H1 (cell line): Measurements from ENCODE around the gene TCEA3. TPM values are rescaled to one million over a fixed set of nuclear protein-coding genes. Genes with fewer than 3 reads are reported as not detected.

Experiments used
- CTCF ChIA-PET: fragments of 300-600 bp; sonication (Branson Sonifier 250); formaldehyde crosslinking; loops from one replicate; lab custom pipeline; 2021; ENCODE audit not compliant: partially characterized antibody; lab: Charles Lee
- POLR2A ChIA-PET: fragments of 300-600 bp; sonication (Branson Sonifier 250); formaldehyde crosslinking; loops from one replicate; lab custom pipeline; 2021; ENCODE audit warnings: inconsistent platforms; ENCODE audit not compliant: partially characterized antibody; lab: Charles Lee
- DNase-seq, 2 experiments: peaks; one replicate each; pipeline versions ENCODE4 v3.0.0 to v3.0.0-alpha.2; 2010 to 2022; ENCODE audit warnings: low spot score in 2 of 2, low read depth in 1 of 2, mixed read lengths in 1 of 2
- FAIRE-seq: peaks from 2 replicates; lab custom pipeline; 2011; peaks lifted over from hg19 to GRCh38; lab: Jason Lieb, UNC
- H2AFZ ChIP-seq: 2 replicates; pipeline ENCODE4 v1.8.1; 2012; ENCODE audit warnings: low read length, inconsistent platforms
- H2AK5ac ChIP-seq: 2 replicates; pipeline ENCODE4 v1.6.1; 2013; ENCODE audit warnings: low read depth, low read length
- H2BK120ac ChIP-seq: replicated peaks from 2 replicates; pipeline ENCODE3; 2013; ENCODE audit warnings: low read depth, low read length, inconsistent platforms
- H2BK12ac ChIP-seq: 2 replicates; pipeline ENCODE4 v1.6.1; 2013; ENCODE audit warnings: low read depth, low read length
- H2BK15ac ChIP-seq: 2 replicates; pipeline ENCODE4 v1.6.1; 2013; ENCODE audit warnings: low read length
- H2BK20ac ChIP-seq: 2 replicates; pipeline ENCODE4 v1.6.1; 2013; ENCODE audit warnings: low read length
- H2BK5ac ChIP-seq: 2 replicates; pipeline ENCODE4 v1.6.1; 2013; ENCODE audit warnings: low read depth, low read length
- H3K14ac ChIP-seq: 2 replicates; pipeline ENCODE4 v1.6.1; 2013; ENCODE audit warnings: inconsistent platforms; ENCODE audit not compliant: insufficient read length
- H3K18ac ChIP-seq: 2 replicates; pipeline ENCODE4 v1.6.1; 2013; ENCODE audit warnings: low read length; ENCODE audit errors: extremely low read depth
- H3K23ac ChIP-seq: 2 replicates; pipeline ENCODE4 v1.6.1; 2013; ENCODE audit warnings: inconsistent platforms; ENCODE audit not compliant: insufficient read length
- H3K23me2 ChIP-seq: 2 replicates; pipeline ENCODE4 v1.6.1; 2013; ENCODE audit warnings: low read depth, low read length
- H3K27ac ChIP-seq: 2 replicates; pipeline ENCODE4 v1.6.1; 2011; ENCODE audit warnings: low read depth, low read length, inconsistent platforms
- H3K27me3 ChIP-seq, 4 experiments: replicated peaks in 1 of 4; 1 replicate in 1 of 4; 2 replicates in 3 of 4; pipeline versions ENCODE4 v1.6.1 to v1.8.1; 2011 to 2013; ENCODE audit warnings: low read length in 3 of 4, mild to moderate bottlenecking in 3 of 4, inconsistent platforms in 2 of 4, mixed read lengths in 2 of 4, moderate library complexity in 1 of 4; ENCODE audit not compliant: control insufficient read depth in 3 of 4, insufficient read depth in 3 of 4; ENCODE audit errors: extremely low read depth in 1 of 4
- H3K36me3 ChIP-seq, 4 experiments: 2 replicates each; pipeline versions ENCODE4 v1.6.1 to v1.8.1; 2011 to 2013; ENCODE audit warnings: mild to moderate bottlenecking in 4 of 4, low read length in 3 of 4, moderate library complexity in 2 of 4, control low read depth in 1 of 4, inconsistent platforms in 1 of 4; ENCODE audit not compliant: insufficient read depth in 4 of 4, control insufficient read depth in 2 of 4
- H3K4ac ChIP-seq: replicated peaks from 2 replicates; pipeline ENCODE3; 2013; ENCODE audit warnings: low read length, low read depth, mixed read lengths, inconsistent platforms; ENCODE audit not compliant: insufficient read length
- H3K4me1 ChIP-seq, 4 experiments: replicated peaks in 1 of 4; 1 replicate in 1 of 4; 2 replicates in 3 of 4; pipeline versions ENCODE4 v1.6.1 to v1.8.1; 2011 to 2013; ENCODE audit warnings: low read length in 3 of 4, inconsistent platforms in 2 of 4, mixed read lengths in 1 of 4; ENCODE audit not compliant: insufficient read depth in 4 of 4, control insufficient read depth in 3 of 4
- H3K4me2 ChIP-seq, 2 experiments: 2 replicates each; pipeline versions ENCODE4 v1.6.1 to v1.8.1; 2011 to 2013; ENCODE audit warnings: low read depth in 2 of 2, low read length in 2 of 2, control low read depth in 1 of 2, inconsistent platforms in 1 of 2, mild to moderate bottlenecking in 1 of 2; ENCODE audit not compliant: insufficient read depth in 1 of 2
- H3K4me3 ChIP-seq, 4 experiments: fragments of 200-600, 300-600 bp in 1 of 4; sonication (generic), shearing (Covaris generic), sonication (Bioruptor Twin) in 1 of 4; 2 replicates each; pipeline versions ENCODE4 v1.5.1 to v1.8.1; 2011 to 2016; ENCODE audit warnings: low read length in 4 of 4, low read depth in 3 of 4, control low read depth in 2 of 4, inconsistent platforms in 2 of 4, mild to moderate bottlenecking in 2 of 4, mixed read lengths in 1 of 4, moderate library complexity in 1 of 4; ENCODE audit not compliant: insufficient read depth in 2 of 4; ENCODE audit errors: extremely low read depth in 1 of 4
- H3K56ac ChIP-seq: replicated peaks from 2 replicates; pipeline ENCODE3; 2013; ENCODE audit warnings: low read depth, mild to moderate bottlenecking, mixed read lengths, low read length, inconsistent platforms; ENCODE audit not compliant: insufficient read length
- H3K79me1 ChIP-seq: 2 replicates; pipeline ENCODE4 v1.6.1; 2013; ENCODE audit warnings: low read depth, low read length, control low read depth
- H3K79me2 ChIP-seq, 2 experiments: 2 replicates each; pipeline versions ENCODE4 v1.6.1 to v1.8.1; 2012 to 2013; ENCODE audit warnings: low read length in 2 of 2, mild to moderate bottlenecking in 2 of 2, inconsistent platforms in 1 of 2; ENCODE audit not compliant: insufficient read depth in 2 of 2, control insufficient read depth in 1 of 2
- H3K9ac ChIP-seq, 4 experiments: replicated peaks in 1 of 4; 1 replicate in 1 of 4; 2 replicates in 3 of 4; pipeline versions ENCODE4 v1.6.1 to v1.8.1; 2011 to 2013; ENCODE audit warnings: low read depth in 3 of 4, low read length in 3 of 4, control low read depth in 2 of 4, mild to moderate bottlenecking in 2 of 4, moderate library complexity in 2 of 4, inconsistent platforms in 1 of 4; ENCODE audit errors: extremely low read depth in 1 of 4
- H3K9me3 ChIP-seq, 2 experiments: 2 replicates each; pipeline versions ENCODE4 v1.6.1 to v1.8.1; 2012 to 2013; ENCODE audit warnings: mild to moderate bottlenecking in 2 of 2, moderate library complexity in 2 of 2, control low read depth in 1 of 2, inconsistent platforms in 1 of 2, low read depth in 1 of 2, low read length in 1 of 2, mixed read lengths in 1 of 2; ENCODE audit not compliant: insufficient read depth in 2 of 2
- H4K20me1 ChIP-seq, 2 experiments: replicated peaks in 1 of 2; 2 replicates each; pipeline versions ENCODE3 to v1.8.1; 2011 to 2013; ENCODE audit warnings: inconsistent platforms in 2 of 2, low read length in 2 of 2, mild to moderate bottlenecking in 1 of 2; ENCODE audit not compliant: insufficient read depth in 2 of 2, control insufficient read depth in 1 of 2
- H4K5ac ChIP-seq: 2 replicates; pipeline ENCODE4 v1.6.1; 2013; ENCODE audit warnings: low read length, low read depth, mixed read lengths, inconsistent platforms; ENCODE audit not compliant: insufficient read length
- H4K8ac ChIP-seq: 2 replicates; pipeline ENCODE4 v1.8.0; 2013; ENCODE audit warnings: mild to moderate bottlenecking, moderate library complexity, low read length, inconsistent platforms; ENCODE audit not compliant: insufficient read depth; ENCODE audit errors: extremely low read depth
- H4K91ac ChIP-seq: replicated peaks from 2 replicates; pipeline ENCODE3; 2013; ENCODE audit warnings: low read length, mixed read lengths, inconsistent platforms; ENCODE audit not compliant: insufficient read length
- ASH2L ChIP-seq: fragments of 200-600, 300-600 bp; sonication (generic); IDR thresholded peaks from one replicate; pipeline ENCODE4 v1.7.1; 2017; ENCODE audit warnings: low read length
- BACH1 ChIP-seq: IDR thresholded peaks from 2 replicates; pipeline ENCODE4 v1.6.1; 2012; ENCODE audit warnings: low read length, improper control_type of control experiment
- BCL11A ChIP-seq, 2 experiments: IDR thresholded peaks; one replicate each; pipeline ENCODE4 v1.6.1; 2011; ENCODE audit warnings: low read depth in 2 of 2, low read length in 2 of 2, mild to moderate bottlenecking in 2 of 2
- BRCA1 ChIP-seq: IDR thresholded peaks from 2 replicates; pipeline ENCODE4 v1.6.1; 2012; ENCODE audit warnings: low read depth, low read length, improper control_type of control experiment
- CREB1 ChIP-seq: IDR thresholded peaks from 2 replicates; pipeline ENCODE4 v1.6.1; 2012; ENCODE audit warnings: inconsistent platforms
- EP300 ChIP-seq, 2 experiments: IDR thresholded peaks; 1 replicate in 1 of 2; 2 replicates in 1 of 2; pipeline ENCODE4 v1.6.1; 2011 to 2012; ENCODE audit warnings: low read depth in 2 of 2, low read length in 2 of 2, mild to moderate bottlenecking in 2 of 2, borderline replicate concordance in 1 of 2, inconsistent platforms in 1 of 2, moderate library complexity in 1 of 2
- JUN ChIP-seq: IDR thresholded peaks from 2 replicates; pipeline ENCODE4 v1.6.1; 2011; ENCODE audit warnings: low read depth, mild to moderate bottlenecking, improper control_type of control experiment, low read length
- MAFK ChIP-seq: IDR thresholded peaks from 2 replicates; pipeline ENCODE4 v1.6.1; 2012; ENCODE audit warnings: low read depth, mild to moderate bottlenecking, improper control_type of control experiment, low read length
- NRF1 ChIP-seq: IDR thresholded peaks from 2 replicates; pipeline ENCODE4 v1.6.1; 2011; ENCODE audit warnings: mild to moderate bottlenecking, low read depth, low read length, improper control_type of control experiment
- POLR2AphosphoS5 ChIP-seq: IDR thresholded peaks from 2 replicates; pipeline ENCODE4 v1.6.1; 2011; ENCODE audit warnings: low read depth, low read length
- RBBP5 ChIP-seq: IDR thresholded peaks from 2 replicates; pipeline ENCODE4 v1.7.1; 2012; ENCODE audit warnings: low read depth, mild to moderate bottlenecking, inconsistent platforms, low read length, moderate library complexity, borderline replicate concordance
- RXRA ChIP-seq: IDR thresholded peaks from 2 replicates; pipeline ENCODE4 v1.6.1; 2011; ENCODE audit warnings: low read depth, mild to moderate bottlenecking, low read length, moderate library complexity; ENCODE audit not compliant: insufficient read depth
- SP1 ChIP-seq: IDR thresholded peaks from 2 replicates; pipeline ENCODE4 v1.6.1; 2011; ENCODE audit warnings: low read depth, low read length
- WGBS, 2 experiments: shearing (Covaris generic) in 1 of 2; methylation state at CpG; one replicate each; pipeline versions ENCODE4 v1.1.6 to v1.1.7; 2013 to 2015; ENCODE audit warnings: low lambda C conversion rate in 2 of 2, mixed read lengths in 2 of 2, inconsistent platforms in 1 of 2, low coverage in 1 of 2, missing lambda C conversion rate in 1 of 2; ENCODE audit not compliant: insufficient replicate concordance in 2 of 2, insufficient coverage in 1 of 2, insufficient read length in 1 of 2; ENCODE audit errors: extremely low coverage in 1 of 2, missing lambda C conversion rate in 1 of 2; 5-methylcytosine and 5-hydroxymethylcytosine counted together
- polyA plus RNA-seq, 7 experiments: library from polyadenylated mRNA; depleted of rRNA in 3 of 7; stranded (reverse) in 5 of 7; unstranded in 2 of 7; fragments of >200 nt in 5 of 7; fragments of 200-250 nt in 2 of 7; gene quantifications; 1 replicate in 5 of 7; 2 replicates in 1 of 7; 4 replicates in 1 of 7; pipeline versions ENCODE4 v1.2.1 to v1.2.3, GENCODE V29; 2011 to 2013; ENCODE audit warnings: missing spikeins in 2 of 7, mixed read lengths in 2 of 7
- total RNA-seq: library from RNA; stranded (reverse); fragmentation: NEBNext Ultra II Directional; extraction: Animal tissue kit (Norgen Biotek cat#: 25700); gene quantifications from 2 replicates; pipeline ENCODE4 v1.2.1, GENCODE V29; 2021

Gene TCEA3
- total and polyA plus RNA-seq, 2 of the 8 experiments (the other 6 are each of a cell fraction or from before 2014, with no cell fraction given), result 0.08 TPM; not detected in 1

- Histone ChIP-seq H2AFZ (no peak overlapping the region), H3K9me3 (0 out of 4 replicates have a peak, but pooled peaks cover 0 to 2% of the 10 kb centered on the region in 2 experiments), H4K20me1 (peaks cover 0 to 7% of the 10 kb centered on the region in 2 experiments), H4K91ac (no peak overlapping the region), H4K5ac (no peak overlapping the region), H3K4me2 (no peak overlapping the region), H3K4ac (no peak overlapping the region), H2AK5ac (no peak overlapping the region), H3K56ac (no peak overlapping the region), H2BK120ac (no peak overlapping the region), H3K36me3 (peaks cover 0 to 3% (median 0%) of the 10 kb centered on the region in 4 experiments; a peak in 1 of 8 replicates), H3K23me2 (no peaks in the 10 kb centered on the region), H3K4me3 (no peak overlapping the region), H3K27me3 (no peaks in the 10 kb centered on the region), H3K27ac (no peak overlapping the region), H2BK15ac (no peak overlapping the region), H2BK12ac (no peak overlapping the region), H4K8ac (no peak overlapping the region), H2BK20ac (no peak overlapping the region), H3K79me1 (peaks cover 7% of the 10 kb centered on the region), H3K18ac (no peak overlapping the region), H3K79me2 (peaks cover 0 to 4% of the 10 kb centered on the region in 2 experiments; a peak in 1 of 4 replicates), H3K14ac (no peak overlapping the region), H3K4me1 (no peaks in the 10 kb centered on the region), H3K9ac (no peak overlapping the region), H2BK5ac (no peak overlapping the region), H3K23ac (no peak overlapping the region)
- 94% methylated on average over 4 of the region's 4 CpGs; no CpG with 5 or more reads in 1 of the 2 experiments for WGBS, 2 experiments
- FAIRE-seq, result no peak
- DNase-seq, result no peak
- CTCF ChIA-PET, result interaction anchor here (0.6 to 0.9 kb wide), 2 partner anchors 10 to 918 kb away, joined by 3 to 4 read pairs; no protein-coding TSS in a partner anchor
- TF ChIP-seq BACH1, result no peak
- TF ChIP-seq RXRA, result no peak
- TF ChIP-seq ASH2L, result no peak
- TF ChIP-seq BCL11A (IDR thresholded peaks at IDR 0.05; ENCODE audit: low read depth in 2 of 2, low read length in 2 of 2), result no peak
- no peak for TF ChIP-seq JUN
- no peak for TF ChIP-seq RBBP5
- no peak for TF ChIP-seq SP1
- TF ChIP-seq MAFK, result no peak
- no peak for TF ChIP-seq NRF1
- TF ChIP-seq CREB1, result no peak
- no peak for TF ChIP-seq EP300 (IDR thresholded peaks at IDR 0.05; ENCODE audit: borderline replicate concordance in 1 of 2, low read depth in 2 of 2, low read length in 2 of 2)
- no peak for TF ChIP-seq BRCA1
- no peak for TF ChIP-seq POLR2AphosphoS5
- POLR2A ChIA-PET, result no interaction called here
Measured at GRCh38 chr1:23460519-23460918, 36.0 kb upstream of the TCEA3 start.
